CD4-positive, alpha-beta T cell treated with Interferon alpha-2 for 1 hour (primary cell): ENCODE measurements around the gene SNCB.

Experiments
- DNase-seq, 2 donors: peaks; one replicate each; pipeline ENCODE4 v3.0.0-alpha.2; 2020 to 2022

The SNCB gene

DNA sequence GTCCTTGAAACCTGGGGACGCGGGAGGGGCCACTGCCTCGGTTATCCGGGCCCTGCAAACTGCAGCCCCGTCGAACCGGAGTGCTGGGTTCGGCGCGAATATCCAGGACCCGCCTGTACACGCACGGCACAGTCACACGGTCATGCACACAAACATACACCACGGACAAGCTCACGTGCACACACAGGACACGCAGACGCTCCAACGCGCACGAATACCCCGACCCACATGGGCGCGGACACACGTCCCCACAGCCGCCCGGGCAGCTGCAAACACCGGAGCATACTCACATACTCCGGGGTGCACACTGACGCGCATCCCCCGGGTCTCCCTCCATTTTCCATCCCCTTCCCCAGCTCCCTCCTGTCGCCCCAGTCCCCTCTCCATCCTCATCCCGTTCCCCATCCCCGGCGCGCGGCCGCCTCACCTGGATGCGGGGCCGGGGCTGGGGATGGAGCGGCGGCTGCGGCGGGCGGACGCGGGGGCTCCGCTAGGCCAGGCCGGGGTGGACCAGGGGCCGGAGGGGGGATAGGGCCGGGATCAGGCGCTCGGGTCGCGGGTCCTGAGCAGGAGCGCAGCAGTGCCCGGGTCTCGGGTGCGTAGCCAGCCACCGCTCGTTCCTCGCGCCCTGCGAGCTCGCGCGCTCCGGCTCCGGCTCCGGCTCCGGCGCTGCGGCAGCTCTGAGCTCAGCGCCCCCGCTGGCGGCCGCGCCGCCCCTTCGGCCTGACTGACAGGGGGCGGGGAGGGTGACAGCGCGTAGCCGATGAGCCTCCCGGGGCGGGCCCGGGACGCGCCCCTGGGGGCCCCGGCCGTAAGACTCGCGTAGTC lies at the start of gene SNCB, which contains the start of gene EIF4E1B:
Gene SNCB (minus strand): TSS at position 682 of the 828 bp plus-strand sequence. CDS start 880 bp downstream, outside the sequence.
Gene EIF4E1B (plus strand): TSS at position 823 of the 828 bp plus-strand sequence. CDS start 12,113 bp downstream, outside the sequence.
- peak; percentile 27 to 39 for DNase-seq

DNA sequence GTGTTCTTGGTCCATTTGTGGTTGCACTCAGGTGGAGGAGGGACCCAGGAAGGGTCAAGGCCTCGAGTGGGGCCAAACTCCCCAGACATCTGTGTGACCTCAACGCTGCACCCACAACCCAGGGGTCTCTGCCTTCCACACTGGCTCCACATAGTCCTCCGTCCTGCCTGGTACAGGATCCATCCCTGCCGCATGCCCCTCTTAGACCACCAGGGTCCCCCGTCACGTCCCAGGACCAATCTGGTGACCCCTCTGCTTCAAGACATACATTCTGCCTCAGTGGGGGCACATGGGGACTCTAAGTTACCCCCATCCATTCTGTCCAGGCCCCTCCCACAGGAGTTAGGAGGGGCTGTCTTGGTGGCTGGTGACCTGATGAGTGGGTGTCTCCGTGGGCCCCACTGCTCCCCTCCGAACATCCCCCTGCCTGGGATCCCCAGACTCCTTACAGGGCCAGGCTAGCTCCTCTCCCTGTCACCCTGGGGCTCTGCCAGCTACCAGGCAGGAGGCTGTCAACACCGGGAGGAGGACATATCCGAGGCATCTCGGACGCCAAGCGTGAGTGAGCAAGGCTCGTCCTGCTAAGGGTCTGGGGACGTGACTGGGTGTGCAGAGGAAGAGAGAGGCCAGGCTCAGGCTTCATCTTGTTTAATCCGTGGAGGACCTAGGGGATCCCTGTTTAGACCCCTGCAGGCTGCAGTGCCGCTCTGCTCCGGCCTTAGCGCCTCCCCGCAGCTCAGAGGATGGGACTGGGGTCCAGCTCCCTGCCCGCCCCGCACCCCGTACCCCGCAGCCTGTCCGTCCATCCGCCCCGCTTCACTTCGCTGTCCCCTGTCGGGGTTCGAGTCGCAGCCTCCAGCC lies 49.3 kb upstream of the SNCB start:
- no peak for DNase-seq

DNA sequence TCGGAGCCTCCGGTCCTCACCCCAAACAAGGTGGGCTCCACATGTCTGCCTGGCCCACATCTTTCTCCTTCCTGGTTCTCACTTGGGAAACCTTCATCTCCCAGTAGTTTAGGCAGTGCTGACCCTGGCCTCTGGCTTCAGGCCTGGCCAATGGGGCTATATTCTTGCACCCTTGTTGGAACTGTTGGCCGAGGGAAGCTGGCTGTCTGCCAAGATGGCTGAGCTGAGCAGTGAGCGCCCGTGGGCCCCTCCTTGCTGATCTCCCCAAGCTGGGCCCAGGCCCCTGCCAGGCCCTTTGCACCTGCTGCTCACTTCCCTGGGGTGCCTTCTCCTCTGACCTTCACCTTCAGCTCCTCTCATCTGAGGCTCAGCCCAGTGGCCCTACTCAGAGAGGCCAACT lies 48.2 kb upstream of the SNCB start:
- DNase-seq = no peak

DNA sequence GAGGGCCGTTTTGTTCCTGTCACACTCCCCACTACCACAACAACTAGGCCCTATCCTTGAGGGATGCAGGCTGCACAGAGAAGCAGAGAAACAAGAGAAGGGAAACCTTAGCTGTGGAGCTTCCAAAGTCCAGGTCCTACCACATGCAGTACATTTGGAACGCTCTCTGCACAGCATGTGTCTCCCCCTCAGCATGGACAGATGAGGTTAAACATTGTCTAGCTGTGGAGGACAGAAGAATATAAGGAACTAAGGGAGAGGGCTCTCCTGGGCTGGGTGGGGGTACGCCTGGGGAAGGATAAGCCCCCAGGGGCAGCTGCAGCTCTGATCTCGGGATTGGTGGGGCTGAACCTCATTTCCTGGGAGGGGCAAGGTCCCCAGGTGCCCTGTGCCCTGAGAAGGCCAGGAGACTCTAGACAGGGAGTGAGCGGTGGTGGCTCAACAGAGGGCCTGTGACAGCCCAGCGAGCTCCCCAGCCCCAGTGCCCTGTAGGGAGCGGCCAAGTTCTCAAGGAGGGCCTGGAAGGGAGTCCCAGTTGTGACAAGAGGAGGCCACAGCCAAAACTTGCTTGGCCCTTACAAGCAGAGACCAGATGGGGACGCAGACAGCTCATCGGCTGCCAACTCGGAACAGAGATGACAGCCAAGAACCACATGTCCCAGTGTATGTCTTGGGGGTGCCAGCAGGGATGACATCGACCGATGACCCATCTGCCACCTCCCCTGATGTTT lies 47.0 kb upstream of the SNCB start:
- DNase-seq = no peak

DNA sequence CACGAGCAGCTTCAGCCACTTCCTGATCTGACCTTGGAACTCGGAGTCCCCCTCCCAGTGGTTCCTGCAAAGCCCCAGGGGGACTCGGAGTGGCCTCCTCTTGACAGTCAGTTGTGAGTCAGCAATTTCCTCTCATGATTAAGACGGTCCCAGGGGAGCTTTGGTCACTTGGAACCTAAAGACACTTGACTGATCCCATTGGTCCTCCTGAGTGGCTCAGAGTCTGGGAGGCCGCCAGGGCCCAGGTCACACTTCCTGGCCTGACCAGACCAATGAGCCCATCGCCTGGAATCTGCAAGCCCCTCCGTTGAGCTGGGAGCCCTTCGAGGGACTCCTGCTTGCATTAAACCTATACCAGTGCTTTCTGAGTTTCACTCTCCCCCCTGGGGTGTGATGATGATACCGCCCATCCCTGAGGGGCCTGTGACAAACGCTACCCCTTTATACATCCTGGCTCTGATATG lies 46.1 kb upstream of the SNCB start:
- DNase-seq = no peak

DNA sequence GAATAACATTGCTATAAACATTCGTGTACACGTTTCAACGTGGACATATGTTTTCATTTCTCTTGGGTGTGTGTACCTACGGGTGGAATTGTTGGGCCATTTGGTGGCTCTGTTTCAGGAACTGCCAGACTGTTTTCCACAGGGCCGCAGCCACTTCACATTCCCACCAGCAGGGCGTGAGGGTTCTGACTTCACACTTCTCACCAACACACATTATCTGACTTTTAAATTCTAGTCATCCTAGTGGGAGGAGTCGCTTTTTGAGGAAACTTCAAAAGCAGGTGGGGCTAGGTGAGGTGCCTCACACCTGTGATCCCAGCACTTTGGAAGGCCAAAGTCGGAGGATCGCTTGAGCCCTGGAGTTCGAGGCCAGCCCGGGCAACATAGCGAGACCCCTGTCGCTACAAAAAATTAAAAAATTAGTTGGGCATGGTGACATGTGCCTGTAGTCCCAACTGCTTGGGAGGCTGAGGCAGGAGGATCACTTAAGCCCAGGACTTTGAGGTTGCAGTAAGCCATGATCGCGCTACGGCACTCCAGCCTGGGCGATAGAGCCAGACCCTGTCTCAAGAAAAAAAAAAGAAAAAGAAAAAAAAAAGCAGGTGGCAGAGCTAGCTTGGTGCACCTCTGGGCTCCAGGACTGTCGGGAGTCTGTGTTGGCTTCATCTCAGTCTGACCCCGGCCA lies 45.5 kb upstream of the SNCB start:
- no peak for DNase-seq

DNA sequence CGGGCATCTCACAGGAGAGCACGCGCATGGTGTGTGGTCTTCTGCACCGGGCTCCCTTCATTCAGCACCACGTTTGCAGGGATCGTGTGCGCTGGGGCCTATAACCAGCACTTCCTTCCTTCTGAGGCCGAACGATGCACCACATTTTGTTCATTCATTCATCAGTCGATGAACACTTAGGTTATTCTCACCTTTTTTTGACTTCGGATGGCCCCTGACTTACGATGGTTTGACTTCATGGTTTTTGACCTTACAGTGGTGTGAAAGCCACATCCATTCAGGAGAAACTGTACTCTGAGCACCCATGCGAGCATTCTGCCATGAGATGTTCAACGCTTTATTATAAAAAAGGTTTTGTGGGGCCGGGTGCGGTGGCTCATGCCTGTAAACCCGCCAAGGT lies 44.5 kb upstream of the SNCB start:
- DNase-seq = no peak

DNA sequence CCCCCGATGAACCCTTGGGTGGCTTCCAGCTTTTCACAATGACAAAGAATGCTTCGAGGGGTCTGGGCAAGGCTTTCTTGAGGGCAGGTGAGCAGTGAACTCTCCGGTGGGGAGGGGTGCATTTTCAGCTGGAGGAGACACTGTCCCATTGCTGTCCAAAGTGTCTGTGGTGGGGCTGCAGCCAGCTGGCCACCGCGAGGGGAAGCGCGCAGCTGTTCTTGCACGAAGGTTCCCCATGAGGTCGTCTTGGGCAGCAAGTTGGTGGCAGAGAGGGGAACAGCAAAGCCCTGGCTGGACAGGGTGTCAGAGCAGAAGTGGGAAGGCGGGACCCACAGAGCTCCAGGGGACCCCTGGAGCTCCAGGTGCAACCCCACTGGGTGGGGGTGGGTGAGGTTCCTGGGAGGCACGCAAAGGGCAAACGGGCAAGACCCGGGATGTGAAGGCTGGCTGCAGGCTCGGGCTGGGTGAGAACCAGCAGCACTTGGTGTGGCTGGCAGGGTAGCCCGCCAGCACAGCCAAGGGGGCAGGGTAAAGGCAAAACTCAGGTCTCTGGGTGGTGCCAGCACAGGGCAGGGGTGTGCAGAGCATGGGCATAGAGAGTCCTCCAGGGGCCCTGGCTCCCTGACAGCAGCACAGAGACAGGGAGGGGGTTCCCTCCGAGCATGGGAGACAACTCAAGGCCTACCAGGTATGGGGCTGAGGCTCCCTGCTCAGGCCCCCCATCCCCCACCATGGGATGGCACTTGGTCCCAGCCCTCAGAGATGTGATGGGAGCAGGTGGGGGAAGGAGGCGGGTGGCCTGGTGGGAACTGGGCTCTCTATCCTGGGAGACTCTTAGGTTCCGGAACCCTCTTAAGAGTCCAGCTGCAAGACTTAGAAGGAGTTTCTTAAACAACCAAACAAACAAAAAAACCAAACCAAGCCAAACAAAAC lies 43.6 kb upstream of the SNCB start:
- DNase-seq = no peak

DNA sequence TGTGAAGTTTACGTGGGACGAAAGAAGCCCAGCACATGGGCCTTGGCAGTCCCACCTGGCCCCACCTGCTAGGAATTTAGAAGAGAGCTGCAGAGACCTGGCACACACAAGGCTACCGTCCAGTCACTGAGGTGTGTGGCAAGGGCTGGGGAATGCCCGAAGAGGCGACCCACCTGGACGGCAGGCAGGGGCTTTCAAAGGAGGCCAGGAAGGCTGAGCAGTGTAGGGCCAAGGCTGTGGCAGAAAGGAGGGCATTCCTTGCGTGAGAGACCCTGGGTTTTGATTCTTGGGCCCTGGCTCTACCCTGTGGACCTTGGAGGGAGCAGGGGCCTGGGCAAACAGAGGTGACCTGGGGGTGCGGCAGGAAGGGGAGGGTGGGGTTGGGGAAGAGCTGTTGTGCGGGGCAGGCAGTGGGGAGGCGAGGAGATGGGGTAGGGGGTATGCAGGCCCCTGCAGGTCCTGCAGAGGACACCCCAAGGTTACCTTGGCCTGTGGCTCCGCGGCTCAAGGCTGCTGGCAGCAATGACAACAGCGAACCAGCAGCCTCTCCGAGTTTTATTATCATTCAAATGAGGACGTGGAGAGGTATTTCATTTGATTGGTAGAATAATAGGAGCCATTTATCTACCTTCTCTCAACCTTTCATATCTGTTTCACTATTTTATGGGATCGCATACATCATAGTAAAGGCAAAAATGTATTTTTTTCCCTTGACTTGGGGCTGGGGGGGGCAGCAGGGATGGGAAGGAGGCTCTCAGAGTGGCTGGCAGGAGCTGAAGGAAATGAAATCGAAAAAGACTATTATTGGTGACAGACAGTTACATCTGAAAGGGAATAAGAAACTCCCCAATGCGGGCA lies 41.8 kb upstream of the SNCB start:
- DNase-seq = no peak

DNA sequence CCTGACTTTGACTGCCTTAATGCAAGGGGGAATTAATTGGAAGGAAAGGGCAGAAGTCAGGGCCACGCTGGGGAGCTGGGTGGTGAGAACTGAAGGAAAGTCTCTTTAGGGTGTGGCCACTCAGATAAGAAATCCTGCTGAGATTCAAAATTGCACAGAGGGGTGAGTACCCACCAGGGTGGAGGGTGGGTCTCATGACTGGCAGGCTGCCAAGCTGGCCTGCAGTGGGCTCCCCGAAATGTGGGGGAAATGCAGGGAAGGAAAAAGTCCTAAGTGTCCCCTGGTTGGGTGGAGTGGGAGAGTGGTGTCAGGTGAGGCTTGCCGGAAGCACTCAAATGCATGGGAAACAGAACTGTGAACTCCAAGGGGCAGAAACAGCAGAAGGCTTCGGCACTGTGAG lies 41.1 kb upstream of the SNCB start:
- no peak for DNase-seq

DNA sequence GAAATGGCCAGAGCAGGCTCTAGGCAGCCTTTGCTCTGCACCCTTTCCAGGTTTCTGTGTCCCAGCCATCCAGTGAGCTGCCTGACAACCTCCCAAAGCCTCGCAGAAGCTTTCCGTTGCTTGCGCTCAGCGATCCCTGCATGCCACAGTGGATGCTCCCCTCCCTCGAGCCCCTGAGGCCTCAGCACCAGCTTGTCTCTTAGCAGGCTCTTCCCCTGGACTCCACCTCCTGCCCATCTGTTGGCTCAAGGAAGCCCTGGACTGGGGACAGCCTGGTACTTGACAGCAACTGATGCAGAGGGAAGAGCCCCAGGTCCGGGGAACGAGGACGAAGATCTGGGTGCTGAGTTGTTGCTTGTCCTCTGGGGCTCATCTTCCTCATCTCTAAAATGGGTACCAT lies 40.1 kb upstream of the SNCB start:
- no peak for DNase-seq

DNA sequence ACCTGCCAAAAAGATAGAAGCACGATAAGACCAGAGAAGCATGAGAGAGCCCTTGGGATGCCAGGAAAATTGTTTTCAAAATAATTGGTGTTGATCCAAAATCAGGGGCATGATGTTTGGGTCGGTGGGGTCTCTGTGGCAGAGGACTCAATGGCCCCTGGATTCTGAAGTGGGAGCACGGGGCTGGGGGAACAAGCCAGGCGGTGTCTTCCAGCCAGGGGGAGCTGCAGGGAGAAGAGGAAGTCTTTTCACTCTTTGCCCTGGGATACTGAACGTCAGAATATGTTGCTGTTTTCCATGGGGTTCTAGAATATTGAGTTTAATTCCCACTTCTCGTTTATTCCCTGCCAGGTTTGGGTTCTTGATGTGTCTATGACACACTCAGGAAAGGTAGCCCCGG lies 37.3 kb upstream of the SNCB start:
- no peak for DNase-seq

DNA sequence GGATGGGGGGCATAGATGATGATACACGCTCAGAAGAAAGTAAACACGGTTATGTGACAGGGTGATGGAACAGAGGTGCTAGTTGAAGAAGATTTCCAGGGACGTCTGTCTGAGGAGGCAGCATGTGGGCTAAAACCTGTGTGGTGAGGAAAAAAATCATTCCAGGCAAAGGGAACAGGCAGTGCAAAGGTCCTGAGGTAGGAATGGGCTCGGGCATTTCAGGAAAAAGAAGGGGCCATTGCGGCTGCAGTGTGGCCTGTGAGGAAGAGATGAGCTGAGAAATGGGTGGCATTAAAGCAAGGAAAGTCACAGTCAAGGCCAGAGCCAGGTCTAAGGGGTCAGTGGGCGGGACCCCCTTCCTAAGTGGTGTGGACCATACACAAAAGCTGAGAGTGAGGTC lies 35.2 kb upstream of the SNCB start:
- no peak for DNase-seq

DNA sequence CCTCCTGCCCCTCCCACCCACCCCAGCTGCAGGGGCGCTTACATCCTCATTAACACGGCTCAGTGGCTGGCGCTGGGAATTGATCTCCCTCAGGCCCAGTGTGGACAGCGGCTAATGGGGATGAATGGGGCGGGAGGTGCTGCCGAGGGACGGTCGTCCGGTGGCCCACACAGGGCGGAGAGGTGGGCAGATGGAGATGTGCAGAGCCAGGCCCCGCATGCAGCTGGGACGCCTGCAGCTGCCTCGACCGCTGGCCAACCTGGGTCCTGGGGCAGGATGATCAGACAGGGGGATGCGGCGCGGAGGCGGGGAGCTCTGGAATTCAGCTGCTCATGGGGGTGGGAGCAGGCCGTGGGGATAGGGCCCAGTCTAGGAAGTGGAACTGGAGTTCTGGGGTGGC lies 34.6 kb upstream of the SNCB start:
- no peak for DNase-seq

DNA sequence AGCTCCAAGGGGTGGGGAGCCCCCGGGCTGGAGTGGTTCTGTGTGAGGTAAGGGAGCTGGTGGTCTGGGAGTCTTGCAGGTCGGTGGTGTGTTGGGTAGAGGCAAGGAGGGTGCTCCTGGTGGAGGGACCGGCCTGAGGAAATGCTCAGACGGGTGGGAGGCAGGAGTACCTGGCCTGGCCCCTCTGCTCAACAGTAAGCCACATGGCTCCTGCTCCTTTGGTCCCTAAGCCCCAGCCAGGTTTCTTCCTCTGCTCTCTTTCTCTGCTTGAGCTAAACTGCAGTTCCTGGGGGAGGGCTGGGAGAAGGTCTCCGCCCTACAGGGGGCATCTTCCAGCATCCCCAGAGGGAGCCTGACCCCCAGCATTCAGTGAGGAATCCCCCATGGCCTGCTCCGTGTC lies 34.1 kb upstream of the SNCB start:
- no peak for DNase-seq

DNA sequence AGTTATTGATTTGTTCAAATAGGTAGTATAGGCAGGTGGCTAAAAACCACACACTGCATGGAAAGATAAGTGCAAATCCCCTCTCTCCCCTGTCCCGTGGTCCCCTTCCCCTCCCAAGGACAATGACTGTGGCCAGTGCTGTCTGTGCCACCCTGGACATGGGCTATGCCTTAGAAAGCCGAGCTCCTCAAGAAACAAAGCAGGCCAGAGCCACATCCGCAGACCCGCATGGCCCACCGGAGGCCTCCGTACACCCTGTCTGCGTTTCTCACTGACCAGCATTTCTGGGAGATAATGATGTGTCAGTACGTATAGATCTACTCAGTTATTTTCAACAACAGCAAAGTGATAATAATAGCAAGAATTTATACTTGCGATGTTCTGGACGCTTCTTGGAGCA lies 33.2 kb upstream of the SNCB start:
- DNase-seq = no peak

DNA sequence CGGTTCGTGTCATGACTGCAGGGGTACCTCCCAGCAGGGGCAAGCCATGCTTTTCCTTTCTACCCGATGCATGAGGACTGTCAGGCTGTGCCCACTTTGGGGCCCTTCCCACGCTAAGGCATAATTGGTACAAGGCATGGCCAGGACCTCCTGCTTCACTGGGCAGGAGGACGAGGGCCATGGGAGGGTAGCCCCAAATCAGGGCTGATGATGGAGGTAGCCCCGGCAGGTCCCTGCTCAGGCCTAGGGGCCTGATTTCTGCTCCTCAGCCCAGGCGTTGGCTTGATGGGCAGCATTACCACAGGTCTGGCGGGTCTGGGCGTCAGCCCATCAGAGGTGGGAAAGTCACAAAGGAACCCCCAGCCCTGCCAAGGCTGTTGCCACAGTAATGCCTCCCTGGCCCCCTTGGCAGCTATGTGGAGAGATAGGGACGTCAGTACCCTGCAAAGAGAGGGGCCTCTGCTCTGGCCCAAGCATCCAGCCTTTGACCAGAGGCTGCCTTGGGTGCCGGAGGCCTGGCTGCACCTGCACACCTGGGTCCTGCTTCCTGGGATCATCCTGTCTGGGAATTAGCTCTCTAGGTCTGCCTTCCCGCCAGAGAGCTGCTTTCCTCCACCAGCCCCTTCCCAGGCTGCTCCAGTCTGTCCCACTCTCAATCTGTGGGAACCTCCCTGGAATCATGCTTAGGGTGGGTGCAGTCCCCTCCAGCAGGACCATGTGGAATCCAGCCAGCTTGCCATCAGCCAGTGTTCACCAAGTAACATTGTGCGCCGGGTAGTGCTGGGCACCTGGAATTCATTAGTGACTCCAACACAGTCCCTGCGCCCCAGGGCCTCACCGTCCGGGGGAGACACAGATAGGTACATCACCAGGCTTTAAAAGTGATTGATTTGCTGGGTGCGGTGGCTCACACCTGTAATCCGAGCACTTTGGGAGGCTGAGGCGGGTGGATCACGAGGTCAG lies 32.3 kb upstream of the SNCB start:
- DNase-seq = no peak

DNA sequence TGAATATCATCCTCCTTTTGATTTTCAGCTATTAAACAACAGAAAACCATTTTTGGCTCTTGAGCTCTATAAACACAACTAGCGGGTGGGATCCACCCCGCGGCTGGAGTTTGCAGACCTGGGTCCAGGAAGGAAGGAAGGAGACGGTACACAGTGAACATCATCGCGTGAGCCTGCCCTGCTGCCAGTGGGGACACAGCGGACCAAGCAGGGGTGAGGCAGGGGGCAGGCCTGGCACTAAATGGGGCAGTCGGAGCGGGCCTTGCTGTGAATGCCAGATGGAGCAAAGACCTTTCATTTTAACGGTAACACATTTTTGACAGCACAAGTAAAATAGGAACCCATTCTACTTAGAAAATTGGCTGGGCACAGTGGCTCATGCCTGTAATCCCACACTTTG lies 31.3 kb upstream of the SNCB start:
- DNase-seq = no peak
